HepG2 (cell line): ENCODE data around the gene TMOD2. TPM values are rescaled to one million over a fixed set of nuclear protein-coding genes. Genes with fewer than 3 reads are reported as not detected.

Experiments
- ATAC-seq: fragments of 200-7000 bp; cut with Tn5 transposase; 3 replicates; pipeline ENCODE4 v1.9.1; 2020; ENCODE audit warnings: mild to moderate bottlenecking, moderate library complexity
- BruUV-seq: library from RNA; stranded (reverse); fragments of 400-500 nt; replicated peaks from 2 replicates; lab custom pipeline; 2021; lab: Mats Ljungman, UMichigan
- CTCF ChIA-PET: fragments of 300-600 bp; formaldehyde crosslinking; extraction: SDS; loops from one replicate; lab custom pipeline; 2021; ENCODE audit warnings: low total read pairs, inconsistent platforms, low intra/inter-chr PET ratio; lab: Yijun Ruan, JAX
- POLR2A ChIA-PET: fragments of 350-600 bp; sonication (Branson Sonifier 250); formaldehyde crosslinking; loops from one replicate; lab custom pipeline; 2020; ENCODE audit warnings: antibody characterized with exemption, inconsistent platforms; lab: Yijun Ruan, JAX
- DNase-seq: peaks from one replicate; pipeline ENCODE4 v3.0.0-alpha.2; 2015; ENCODE audit warnings: low spot score
- FAIRE-seq: peaks from 3 replicates; lab custom pipeline; 2011; peaks lifted over from hg19 to GRCh38; lab: Jason Lieb, UNC
- H2AFZ ChIP-seq: one replicate; pipeline ENCODE4 v1.6.1; 2011; ENCODE audit warnings: low read length, inconsistent platforms
- H3K27ac ChIP-seq: fragments of 300-600 bp; 3 replicates; pipeline ENCODE4 v1.8.0; 2011; ENCODE audit warnings: mixed run types, mild to moderate bottlenecking, mixed read lengths, low read length, inconsistent platforms; ENCODE audit not compliant: insufficient read depth; ENCODE audit errors: extremely low read length
- H3K27me3 ChIP-seq, 2 experiments: fragments of 200-600 bp in 1 of 2; 2 replicates in 1 of 2; 3 replicates in 1 of 2; pipeline versions ENCODE4 v1.6.0 to v1.8.0; 2011; ENCODE audit warnings: low read length in 2 of 2, mild to moderate bottlenecking in 2 of 2, moderate library complexity in 2 of 2, inconsistent platforms in 1 of 2; ENCODE audit not compliant: insufficient read depth in 2 of 2, control insufficient read depth in 1 of 2
- H3K36me3 ChIP-seq, 2 experiments: fragments of 200-600 bp in 1 of 2; replicated peaks in 1 of 2; 2 replicates in 1 of 2; 3 replicates in 1 of 2; pipeline versions ENCODE4 v1.5.1 to v1.8.0; 2011; ENCODE audit warnings: low read length in 2 of 2, inconsistent platforms in 1 of 2; ENCODE audit not compliant: insufficient read depth in 2 of 2, control insufficient read depth in 1 of 2
- H3K4me1 ChIP-seq: 2 replicates; pipeline ENCODE4 v1.5.1; 2012; ENCODE audit warnings: low read length, inconsistent platforms; ENCODE audit not compliant: insufficient read depth
- H3K4me2 ChIP-seq: 2 replicates; pipeline ENCODE4 v1.6.0; 2011; ENCODE audit warnings: low read depth, low read length, inconsistent platforms
- H3K4me3 ChIP-seq, 3 experiments: fragments of 200-600 bp in 1 of 3; sonication (generic), shearing (Covaris generic) in 1 of 3; replicated peaks in 1 of 3; 2 replicates each; pipeline ENCODE4 v1.5.1; 2011 to 2016; ENCODE audit warnings: low read length in 3 of 3, inconsistent platforms in 2 of 3, low read depth in 2 of 3, mild to moderate bottlenecking in 2 of 3, control low read depth in 1 of 3, mixed read lengths in 1 of 3; ENCODE audit not compliant: insufficient read depth in 1 of 3
- H3K79me2 ChIP-seq: one replicate; pipeline ENCODE4 v1.6.1; 2011; ENCODE audit warnings: low read length, inconsistent platforms; ENCODE audit not compliant: insufficient read depth
- H3K9ac ChIP-seq: 2 replicates; pipeline ENCODE4 v1.6.0; 2011; ENCODE audit warnings: mild to moderate bottlenecking, low read depth, low read length, inconsistent platforms; ENCODE audit not compliant: insufficient read depth
- H3K9me3 ChIP-seq: 2 replicates; pipeline ENCODE4 v1.5.1; 2012; ENCODE audit warnings: mild to moderate bottlenecking, low read length
- H4K20me1 ChIP-seq: 2 replicates; pipeline ENCODE4 v1.6.0; 2011; ENCODE audit warnings: inconsistent platforms, mild to moderate bottlenecking, low read length, moderate library complexity; ENCODE audit not compliant: insufficient read depth
- EZH2 ChIP-seq: conservative IDR thresholded peaks from 2 replicates; pipeline ENCODE4 v1.6.1; 2012; ENCODE audit warnings: mild to moderate bottlenecking, low read depth, low read length, moderate library complexity
- HOXA9 ChIP-seq: sonication (generic); formaldehyde crosslinking; IDR thresholded peaks from 2 replicates; pipeline ENCODE4 v1.8.1; 2022; ENCODE audit warnings: missing genetic modification reagents, mild to moderate bottlenecking, moderate library complexity, borderline replicate concordance
- NFRKB ChIP-seq: fragments of 450-650 bp; IDR thresholded peaks from 2 replicates; pipeline ENCODE4 v1.6.1; 2017
- ZFY ChIP-seq: sonication (generic); formaldehyde crosslinking; IDR thresholded peaks from 2 replicates; pipeline ENCODE4 v1.4.0; 2020; ENCODE audit warnings: missing genetic modification reagents
- ZNF281 ChIP-seq: sonication (generic); formaldehyde crosslinking; IDR thresholded peaks from 2 replicates; pipeline ENCODE4 v1.4.0; 2020; ENCODE audit warnings: missing genetic modification reagents, borderline replicate concordance
- ZNF577 ChIP-seq: sonication (generic); formaldehyde crosslinking; IDR thresholded peaks from 2 replicates; pipeline ENCODE4 v1.4.0; 2020; ENCODE audit warnings: mild to moderate bottlenecking, low read depth, missing genetic modification reagents, borderline replicate concordance
- ZNF644 ChIP-seq: IDR thresholded peaks from 2 replicates; pipeline ENCODE4 v1.6.1; 2016; ENCODE audit warnings: low read depth
- ZSCAN29 ChIP-seq: sonication (generic); formaldehyde crosslinking; conservative IDR thresholded peaks from 2 replicates; pipeline ENCODE4 v1.4.0; 2020; ENCODE audit warnings: mild to moderate bottlenecking, missing genetic modification reagents
- WGBS: methylation state at CpG from one replicate; pipeline ENCODE4 v1.1.6; 2017; ENCODE audit warnings: low lambda C conversion rate; 5-methylcytosine and 5-hydroxymethylcytosine counted together
- in situ Hi-C: cut with HindIII; loops from 2 replicates; pipeline ENCODE4 v1.10.0; 2017; ENCODE audit warnings: low pct_unique_long_range_greater_than_20kb; ENCODE audit not compliant: extremely low pct_ligation_motif_present
- intact Hi-C: fragments of 100-400 bp; cut with micrococcal nuclease; formaldehyde crosslinking; loops from one replicate; pipeline ENCODE4 v1.10.0; 2022; ENCODE audit not compliant: unreplicated experiment
- polyA plus RNA-seq, 8 experiments: library from polyadenylated mRNA; depleted of rRNA in 3 of 8; stranded (reverse) in 7 of 8; unstranded in 1 of 8; fragments of >200 nt; fragmentation: Illumina TruSeq in 4 of 8; extraction: Trizol in 4 of 8; gene quantifications; 2 replicates each; pipeline versions ENCODE4 v1.2.1 to v1.2.3, GENCODE V29; 2011 to 2016; ENCODE audit warnings: low read depth in 4 of 8, missing spikeins in 1 of 8, mixed read lengths in 1 of 8; ENCODE audit not compliant: insufficient read depth in 1 of 8
- total RNA-seq, 5 experiments: library from RNA; depleted of rRNA; stranded (reverse); fragments of >200 nt; fragmentation: Illumina TruSeq; extraction: Trizol; gene quantifications; 2 replicates each; pipeline ENCODE4 v1.2.3, GENCODE V29; 2016; ENCODE audit warnings: low read depth in 1 of 5
- TF ChIP-seq, protein P1 (sequence below): sonication (generic); formaldehyde crosslinking; IDR thresholded peaks from 2 replicates; pipeline ENCODE4 v1.8.1; 2023; ENCODE audit warnings: missing genetic modification reagents, mild to moderate bottlenecking, borderline replicate concordance
- TF ChIP-seq, protein P2 (sequence below): IDR thresholded peaks from 2 replicates; pipeline ENCODE4 v1.6.1; 2018; ENCODE audit warnings: missing genetic modification reagents

Gene TMOD2
- total and polyA plus RNA-seq, 2 of the 13 experiments (the other 11 are each of a cell fraction or from before 2014, with no cell fraction given) = 0.01 to 0.02 TPM

GRCh38 chr15:51806123-51806522, 54.7 kb downstream of the TMOD2 start:
- FAIRE-seq (no peak), DNase-seq (no peak), ATAC-seq (no peak)
- Histone ChIP-seq H3K4me1 (no peaks in the 10 kb centered on the region), H3K36me3 (no peaks in the 10 kb centered on the region), H3K27me3 (0 out of 5 replicates have a peak, but pooled peaks cover 0 to 8% of the 10 kb centered on the region in 2 experiments), H3K9ac (no peak overlapping the region), H4K20me1 (no peaks in the 10 kb centered on the region), H3K79me2 (no peaks in the 10 kb centered on the region), H3K4me2 (no peak overlapping the region), H3K9me3 (no peaks in the 10 kb centered on the region), H2AFZ (no peak overlapping the region), H3K27ac (no peak overlapping the region), H3K4me3 (no peak overlapping the region)
- intact Hi-C loops (no loop called here), in situ Hi-C loops (no loop called here)
- ChIA-PET POLR2A (no interaction called here), CTCF (no interaction called here)
- WGBS = 58% methylated on average over 2 of the region's 2 CpGs
- BruUV-seq = no TSS peak
- no peak for TF ChIP-seq ZNF281 (CRISPR knock-in tag)
- TF ChIP-seq EZH2 = no peak
- TF ChIP-seq HOXA9 (CRISPR knock-in tag) = no peak
- TF ChIP-seq ZFY (CRISPR knock-in tag) = no peak
- TF ChIP-seq, protein P1, sequence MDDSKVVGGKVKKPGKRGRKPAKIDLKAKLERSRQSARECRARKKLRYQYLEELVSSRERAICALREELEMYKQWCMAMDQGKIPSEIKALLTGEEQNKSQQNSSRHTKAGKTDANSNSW (CRISPR knock-in tag) = no peak
- no peak for TF ChIP-seq ZNF644 (CRISPR knock-in tag)
- no peak for TF ChIP-seq ZSCAN29 (CRISPR knock-in tag)
- TF ChIP-seq NFRKB = no peak
- no peak for TF ChIP-seq ZNF577 (CRISPR knock-in tag)
- TF ChIP-seq, protein P2, sequence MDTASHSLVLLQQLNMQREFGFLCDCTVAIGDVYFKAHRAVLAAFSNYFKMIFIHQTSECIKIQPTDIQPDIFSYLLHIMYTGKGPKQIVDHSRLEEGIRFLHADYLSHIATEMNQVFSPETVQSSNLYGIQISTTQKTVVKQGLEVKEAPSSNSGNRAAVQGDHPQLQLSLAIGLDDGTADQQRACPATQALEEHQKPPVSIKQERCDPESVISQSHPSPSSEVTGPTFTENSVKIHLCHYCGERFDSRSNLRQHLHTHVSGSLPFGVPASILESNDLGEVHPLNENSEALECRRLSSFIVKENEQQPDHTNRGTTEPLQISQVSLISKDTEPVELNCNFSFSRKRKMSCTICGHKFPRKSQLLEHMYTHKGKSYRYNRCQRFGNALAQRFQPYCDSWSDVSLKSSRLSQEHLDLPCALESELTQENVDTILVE (CRISPR knock-in tag) = no peak
